GM18498 (cell line): ENCODE measurements around the gene CRHR1.

Experiments
- ATAC-seq: cut with Tn5 transposase; IDR thresholded peaks from one replicate; pipeline ENCODE4 v1.9.1; 2021; ENCODE audit warnings: mild to moderate bottlenecking, moderate library complexity; ENCODE audit not compliant: unreplicated experiment

Gene CRHR1

GRCh38 chr17:45818699-45819098, 34.6 kb downstream of the CRHR1 start:
- no peak for ATAC-seq

DNA sequence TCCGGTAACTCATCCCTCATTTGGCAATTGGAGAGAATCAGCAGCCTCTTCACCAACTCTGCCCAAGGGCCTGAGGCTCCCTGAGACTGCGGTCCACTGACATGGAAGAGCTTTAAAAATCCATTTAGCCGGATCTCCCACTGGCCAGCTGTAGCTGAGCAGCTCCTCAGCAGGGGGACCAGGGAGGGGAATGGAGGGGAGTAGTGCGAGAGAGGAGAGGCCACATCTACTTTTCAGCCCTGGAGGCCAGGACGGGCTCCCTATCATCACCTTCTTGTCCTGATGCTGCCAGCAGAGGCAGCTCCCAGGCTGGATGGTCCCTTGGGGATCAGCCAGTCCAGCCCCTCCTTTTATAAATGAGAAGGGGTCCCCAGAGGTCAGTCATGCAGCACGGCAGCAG, 35.5 kb downstream of the CRHR1 start:
- no peak for ATAC-seq

- ATAC-seq = no peak
These were observed 36.1 kb downstream of the CRHR1 start for GRCh38 chr17:45820052-45820780.

GRCh38 chr17:45821147-45821546, 37.0 kb downstream of the CRHR1 start:
- no peak for ATAC-seq

- ATAC-seq = no peak
These were observed 39.5 kb downstream of the CRHR1 start for GRCh38 chr17:45823598-45823997.

GRCh38 chr17:45824475-45824874, 40.4 kb downstream of the CRHR1 start:
- no peak for ATAC-seq

DNA sequence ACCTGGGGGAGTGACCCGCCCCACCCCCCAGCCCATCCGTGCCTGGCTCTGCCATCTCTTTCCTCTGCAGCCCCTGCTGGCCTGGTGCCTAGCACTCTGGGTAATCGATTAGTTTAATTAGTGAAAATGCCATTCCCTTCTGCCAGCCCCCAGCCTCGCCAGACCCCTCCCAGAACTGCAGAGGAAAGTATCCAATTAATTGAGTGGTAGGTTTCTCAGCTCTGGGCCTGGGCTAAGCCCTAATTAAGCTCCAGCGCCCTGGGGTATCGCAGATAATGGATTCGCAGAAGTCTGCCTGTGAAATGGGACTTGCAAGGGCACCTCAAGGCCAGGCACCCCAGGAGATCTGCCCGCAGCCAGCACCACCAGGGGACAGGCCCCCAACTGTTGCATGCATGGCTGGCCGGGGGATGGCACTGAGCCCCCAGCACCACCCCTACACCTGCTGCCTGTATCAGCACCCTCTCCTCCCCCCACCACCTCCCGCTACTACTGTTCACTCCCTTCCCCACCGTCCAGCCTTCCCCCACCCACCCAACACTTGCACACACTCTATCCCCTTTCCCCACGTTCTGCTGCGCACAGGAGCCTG, 40.9 kb downstream of the CRHR1 start:
- ATAC-seq = no peak

DNA sequence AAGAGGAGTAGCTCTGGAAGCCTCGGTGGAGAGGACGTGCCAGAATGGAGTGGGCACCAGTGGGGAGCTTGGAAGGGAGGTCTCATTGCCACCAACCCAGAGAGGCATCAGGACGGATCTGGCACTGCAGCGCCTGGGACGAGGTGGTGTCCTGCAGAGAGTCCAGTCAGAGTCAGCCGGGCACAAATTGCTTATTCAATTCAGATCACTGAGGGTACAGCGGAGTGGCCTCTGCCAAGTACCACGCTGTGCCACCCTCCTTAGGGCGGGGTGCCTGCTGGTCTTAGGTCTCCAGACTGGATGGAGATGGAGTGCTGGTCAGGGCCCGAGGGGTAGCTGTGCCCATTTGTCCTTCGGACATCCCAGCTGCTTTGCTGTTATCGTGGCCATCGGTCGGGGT, 41.7 kb downstream of the CRHR1 start:
- no peak for ATAC-seq

DNA sequence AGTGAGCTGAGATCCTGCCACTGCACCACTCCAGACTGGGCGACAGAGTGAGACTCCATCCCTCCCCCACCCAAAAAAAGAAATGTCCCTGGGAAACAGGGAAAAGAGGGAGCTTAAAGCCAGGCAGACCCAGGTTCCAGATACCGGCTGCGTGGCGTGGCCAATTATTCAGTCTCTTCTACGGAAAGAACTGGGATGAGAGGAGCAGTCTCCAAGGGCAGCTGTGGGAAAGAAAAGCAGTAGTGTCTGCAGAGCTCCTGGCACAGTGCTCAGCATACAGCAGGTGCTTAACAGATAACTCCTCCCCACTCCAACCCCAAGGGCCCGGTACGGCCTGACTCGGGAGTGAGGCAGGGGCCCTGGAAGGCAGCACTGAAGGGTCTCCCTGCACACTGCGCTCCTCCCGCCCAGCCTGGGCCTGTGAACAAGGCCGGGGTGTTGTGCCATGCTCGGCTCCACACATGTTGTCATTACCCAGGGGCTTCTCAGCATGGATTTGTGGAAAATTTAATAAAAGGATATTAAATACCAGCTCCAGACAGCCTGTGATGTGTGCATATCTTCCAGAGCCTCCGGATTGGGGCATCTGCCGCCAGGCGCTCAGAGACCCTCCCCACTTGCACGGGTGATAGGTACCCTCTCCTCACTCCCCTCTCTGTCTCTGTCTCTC, 42.9 kb downstream of the CRHR1 start:
- ATAC-seq = no peak

DNA sequence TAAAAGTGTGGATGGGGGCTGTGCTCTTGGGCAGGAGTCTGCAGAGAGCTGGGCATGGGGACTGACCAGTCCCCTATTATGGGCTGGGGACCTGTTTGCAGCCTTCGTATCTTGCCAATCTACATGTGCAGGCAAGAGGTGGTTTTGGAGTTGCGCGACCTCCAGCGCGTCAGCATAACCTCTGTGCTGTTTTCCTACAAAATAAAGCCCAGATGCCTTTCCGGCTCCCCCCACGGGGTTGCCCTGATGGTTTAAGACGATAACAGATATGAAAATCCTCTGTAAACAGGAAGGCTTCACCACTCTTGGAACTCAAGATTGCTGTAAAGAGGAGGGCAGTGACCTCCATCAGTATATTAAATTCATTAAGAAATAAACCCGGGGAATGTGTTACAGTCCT, 44.1 kb downstream of the CRHR1 start:
- no peak for ATAC-seq

DNA sequence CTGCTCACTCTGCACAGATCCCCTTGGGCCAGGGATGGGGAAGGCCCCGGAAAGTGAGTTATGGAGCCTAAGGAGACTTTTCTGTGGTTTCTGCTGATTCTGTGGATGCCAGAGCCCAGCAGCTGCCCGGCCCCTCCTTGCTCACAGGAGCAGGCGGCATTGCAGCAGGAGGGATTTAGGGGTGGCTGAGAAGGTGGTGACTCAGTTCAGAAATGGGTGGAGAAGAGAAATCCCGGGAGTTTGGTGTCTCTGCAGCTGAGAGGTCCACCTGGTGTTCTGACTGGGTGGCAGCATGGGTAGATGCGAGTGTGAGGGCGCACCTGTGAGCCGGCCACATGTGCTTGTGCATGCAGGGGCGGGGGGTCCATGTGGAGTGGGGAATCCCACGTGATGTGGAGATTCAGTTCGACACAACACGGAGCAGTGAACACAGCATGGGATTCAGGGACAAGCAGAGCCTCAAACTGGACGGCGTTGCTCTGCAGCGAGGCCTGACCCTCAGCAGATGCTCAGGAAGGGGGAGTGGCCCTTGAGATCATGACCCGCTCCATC, 44.5 kb downstream of the CRHR1 start:
- no peak for ATAC-seq

GRCh38 chr17:45833920-45834319, 49.8 kb downstream of the CRHR1 start:
- no peak for ATAC-seq

- ATAC-seq = no peak
These were observed 50.6 kb downstream of the CRHR1 start for GRCh38 chr17:45834471-45835396.

- ATAC-seq = no peak
These were observed 51.4 kb downstream of the CRHR1 start for GRCh38 chr17:45835481-45835880.

- no peak for ATAC-seq
These were observed 52.2 kb downstream of the CRHR1 start for GRCh38 chr17:45836047-45837044.

DNA sequence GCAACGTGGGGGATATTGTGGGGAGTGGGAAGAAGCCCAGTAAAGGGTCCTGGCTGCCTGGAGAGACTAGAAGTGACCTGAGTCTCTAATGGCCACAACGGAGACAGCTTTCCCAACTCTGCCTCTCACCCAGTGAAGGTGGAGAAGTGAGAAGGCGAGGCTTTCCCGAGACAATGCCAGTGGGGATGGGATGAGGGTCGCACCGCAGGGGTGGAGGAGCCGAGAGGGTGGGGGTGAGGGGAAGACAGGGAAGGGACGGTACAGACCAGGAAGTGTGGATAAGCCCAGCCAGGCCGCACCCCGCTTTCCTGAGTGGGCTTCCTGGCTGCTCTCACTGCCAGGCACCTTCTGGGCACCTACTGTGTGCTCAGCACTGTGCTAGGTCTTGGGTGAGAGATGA, 53.1 kb downstream of the CRHR1 start:
- ATAC-seq = no peak

- ATAC-seq = no peak
These were observed 53.5 kb downstream of the CRHR1 start for GRCh38 chr17:45837603-45838002.

DNA sequence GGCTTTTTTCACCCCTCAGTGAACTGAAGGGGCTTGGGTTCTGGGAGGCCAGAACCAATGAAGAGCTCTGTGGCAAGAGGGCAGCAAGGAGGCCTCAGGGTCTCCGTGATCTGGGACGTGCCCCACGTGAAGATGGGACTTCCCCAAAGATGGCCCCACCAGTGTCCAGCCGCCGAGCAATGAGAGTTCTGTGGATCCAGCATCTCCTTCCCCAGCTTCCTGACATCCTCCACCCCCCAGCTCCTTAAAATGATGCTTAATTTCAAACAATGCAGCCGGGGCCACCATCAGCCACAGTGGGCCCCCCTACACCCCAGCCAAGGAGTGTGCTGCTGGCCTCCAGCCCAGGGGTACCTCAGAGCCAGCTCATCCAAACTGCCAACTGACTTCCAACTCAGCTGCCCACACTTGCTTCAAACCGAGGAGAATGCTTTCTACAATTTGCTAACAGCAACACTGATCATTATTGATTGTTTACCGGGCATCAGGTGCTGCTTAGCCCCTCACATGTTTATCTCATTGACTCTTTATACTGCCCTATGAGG, 54.7 kb downstream of the CRHR1 start:
- no peak for ATAC-seq

- ATAC-seq = no peak
These were observed 55.3 kb downstream of the CRHR1 start for GRCh38 chr17:45839442-45839841.
